GM19238 (cell line): ENCODE measurements around the gene ZNF580.

Source experiments
- DNase-seq: peaks from one replicate; pipeline ENCODE4 v3.0.0; 2011; ENCODE audit warnings: low spot score; ENCODE audit not compliant: insufficient read length

The ZNF580 gene

DNA sequence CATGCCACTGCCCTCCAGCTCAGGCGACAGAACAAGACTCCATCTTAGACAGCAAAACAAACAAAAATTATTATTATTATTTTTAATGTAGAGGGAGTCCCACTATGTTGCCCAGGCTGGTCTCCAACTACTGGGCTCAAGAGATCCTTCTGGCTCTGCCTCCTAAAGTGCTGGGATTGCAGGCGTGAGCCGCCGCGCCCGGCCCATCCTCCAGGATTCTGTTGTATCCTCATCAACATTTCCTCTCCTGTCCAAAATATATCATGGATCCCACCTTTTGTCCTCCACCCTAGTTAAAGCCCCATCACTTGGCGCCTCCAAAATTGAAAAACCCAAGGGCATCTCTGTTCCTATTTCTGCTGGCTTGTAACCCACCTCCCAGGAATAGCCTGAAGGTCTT, 17.7 kb upstream of the ZNF580 start:
- DNase-seq = no peak

DNA sequence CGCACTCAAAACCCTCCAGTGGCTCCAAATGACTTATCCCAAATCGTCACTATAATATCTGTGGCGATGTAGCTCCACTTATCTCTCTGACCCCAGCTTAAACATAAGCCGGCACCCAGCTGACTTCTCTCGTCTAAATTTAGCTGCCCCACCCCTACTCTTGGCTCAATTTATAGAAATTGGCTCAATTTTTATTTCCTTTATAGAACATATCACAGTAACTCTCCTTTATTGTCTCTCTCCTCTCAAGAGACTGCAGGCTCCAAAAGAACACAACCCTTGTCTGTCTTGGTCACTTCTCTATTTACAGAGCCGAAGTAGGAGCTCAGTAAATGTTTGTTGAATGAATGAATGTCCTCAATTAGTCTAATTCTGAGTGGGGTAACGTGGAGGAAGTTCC, 17.2 kb upstream of the ZNF580 start:
- DNase-seq = no peak

DNA sequence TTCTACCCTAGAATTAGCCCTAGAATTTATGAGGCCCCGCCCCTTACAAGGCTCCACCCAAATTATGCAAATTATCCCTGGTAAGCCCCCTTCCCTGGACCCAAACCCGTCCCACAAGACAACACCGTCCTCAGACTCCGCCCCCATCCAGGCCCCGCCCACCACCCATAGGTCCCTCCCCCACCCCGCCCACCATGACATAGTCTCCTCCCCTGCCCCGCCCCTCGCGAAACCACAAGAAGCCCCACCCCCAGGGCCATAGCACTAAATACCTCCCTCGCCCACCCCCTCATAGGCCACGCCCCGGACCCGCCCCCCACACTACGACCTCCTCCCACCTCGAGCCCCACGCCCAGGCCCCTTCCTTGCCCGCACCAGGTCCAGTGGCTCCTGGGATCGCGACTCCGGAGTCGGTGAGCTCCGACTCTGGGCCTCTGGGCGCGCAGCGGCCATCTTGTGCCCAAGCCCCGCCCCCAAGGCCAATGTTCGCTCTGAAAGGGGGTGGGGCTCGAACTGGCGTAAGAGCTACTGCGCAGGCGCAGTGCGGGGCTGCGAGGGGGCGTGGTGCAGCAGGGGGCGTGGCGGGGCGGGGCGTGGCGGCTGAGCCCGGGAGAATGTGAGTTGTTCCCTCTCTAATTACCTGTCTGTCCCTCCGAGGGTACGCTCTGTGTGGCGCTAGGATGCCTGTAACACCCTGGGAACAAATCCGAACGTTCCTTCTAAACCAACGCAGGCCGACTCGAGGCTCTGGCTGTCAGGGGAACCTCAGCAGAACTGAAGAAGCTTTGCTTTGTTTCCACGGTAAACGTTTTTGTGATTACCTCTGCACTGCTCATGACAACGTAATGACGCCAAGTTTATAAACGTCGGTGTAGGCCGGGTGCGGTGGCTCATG, 16.4 kb upstream of the ZNF580 start, which contains the start of gene ZNF784:
TSS of gene ZNF784 (minus strand) at position 458 of the 895 bp plus-strand sequence. CDS start at position 453, 5 bp downstream.
- DNase-seq = peak; percentile 90

DNA sequence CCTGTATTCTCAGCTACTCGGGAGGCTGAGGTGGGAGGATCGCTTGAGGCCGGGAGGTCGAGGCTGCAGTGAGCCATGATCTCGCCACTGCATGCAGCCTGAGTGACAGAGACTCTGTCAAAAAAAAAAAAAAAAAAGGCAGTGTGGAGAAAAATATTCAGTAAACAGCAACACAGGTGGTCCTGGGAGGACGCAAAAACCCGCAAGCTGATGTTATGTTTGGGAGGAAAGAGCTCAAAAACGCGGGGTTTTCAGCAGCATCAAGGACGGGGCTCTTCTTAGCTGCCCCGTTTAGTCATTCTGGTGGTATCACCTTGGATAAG, 15.8 kb upstream of the ZNF580 start:
- DNase-seq = no peak

DNA sequence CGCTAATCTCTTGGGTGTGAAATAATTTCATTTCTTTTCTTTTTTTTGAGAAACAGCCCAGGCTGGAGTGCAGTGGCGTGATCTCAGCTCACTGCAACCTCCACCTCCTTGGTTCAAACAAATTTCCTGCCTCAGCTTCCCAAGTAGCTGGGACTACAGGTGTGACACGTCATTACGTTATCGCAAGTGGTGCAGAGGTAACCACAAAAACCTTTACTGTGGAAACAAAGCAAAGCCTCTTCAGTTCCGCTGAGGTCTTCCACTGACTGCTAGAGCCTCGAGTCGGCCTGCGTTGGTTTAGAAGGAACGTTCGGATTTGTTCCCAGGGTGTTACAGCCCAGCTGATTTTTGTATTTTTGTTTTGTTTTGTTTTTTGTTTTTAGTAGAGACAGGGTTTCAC, 14.5 kb upstream of the ZNF580 start:
- DNase-seq = no peak

DNA sequence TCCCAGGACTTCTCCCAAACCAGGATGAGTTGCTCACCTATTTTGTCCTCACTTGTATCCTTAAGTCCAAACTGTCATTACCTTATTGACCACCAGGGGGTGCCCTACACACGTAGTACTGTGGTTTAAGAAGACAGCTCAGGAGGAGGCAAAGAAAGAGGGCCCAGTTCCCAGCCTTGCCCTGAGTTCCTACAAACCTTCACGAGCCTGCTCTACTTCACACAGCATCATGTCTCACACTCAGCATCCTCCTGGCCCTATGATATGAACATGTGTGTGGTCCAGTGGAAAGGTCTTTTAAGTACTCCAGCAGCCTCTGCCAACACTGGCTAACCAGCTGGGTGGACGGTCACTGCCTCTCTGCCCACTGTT, 8.4 kb upstream of the ZNF580 start:
- DNase-seq = no peak

DNA sequence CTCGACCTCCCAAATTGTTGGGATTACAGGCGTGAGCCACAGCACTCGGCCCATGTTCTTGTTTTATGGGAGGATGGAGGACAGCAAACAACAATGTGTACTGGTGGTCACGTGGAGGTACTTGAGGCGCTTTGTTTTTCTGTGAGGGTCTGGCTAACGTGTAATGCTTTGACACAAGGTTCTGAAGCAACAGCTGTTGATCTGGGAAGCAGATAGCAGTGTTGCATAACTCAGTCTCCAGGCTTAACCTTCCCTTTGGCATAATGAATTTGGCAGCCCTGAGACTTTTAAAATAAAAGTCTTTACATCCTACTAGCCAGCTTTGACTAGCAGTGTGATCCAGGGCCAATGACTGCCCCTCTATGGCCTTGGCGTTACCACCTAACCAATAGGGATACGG, 6.9 kb upstream of the ZNF580 start:
- no peak for DNase-seq

DNA sequence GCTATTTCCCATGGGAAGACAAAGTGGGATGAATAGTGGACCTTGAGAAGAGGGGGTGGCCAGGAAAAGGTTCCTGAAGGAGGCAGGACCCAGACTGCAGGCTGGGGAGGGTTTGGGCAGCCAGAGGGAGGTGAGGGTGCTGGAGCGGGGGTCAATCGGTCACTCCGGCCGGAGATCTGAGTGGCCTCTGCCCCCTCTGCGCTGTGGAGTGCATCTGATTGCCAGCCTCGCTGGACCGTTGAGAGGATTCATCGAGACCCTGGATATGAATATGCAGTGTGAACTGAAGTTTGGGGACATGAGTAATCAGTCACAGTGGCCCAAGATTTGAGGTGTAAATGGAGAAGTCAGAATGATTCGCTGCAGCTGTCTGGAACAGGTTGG, 5.5 kb upstream of the ZNF580 start:
- no peak for DNase-seq

DNA sequence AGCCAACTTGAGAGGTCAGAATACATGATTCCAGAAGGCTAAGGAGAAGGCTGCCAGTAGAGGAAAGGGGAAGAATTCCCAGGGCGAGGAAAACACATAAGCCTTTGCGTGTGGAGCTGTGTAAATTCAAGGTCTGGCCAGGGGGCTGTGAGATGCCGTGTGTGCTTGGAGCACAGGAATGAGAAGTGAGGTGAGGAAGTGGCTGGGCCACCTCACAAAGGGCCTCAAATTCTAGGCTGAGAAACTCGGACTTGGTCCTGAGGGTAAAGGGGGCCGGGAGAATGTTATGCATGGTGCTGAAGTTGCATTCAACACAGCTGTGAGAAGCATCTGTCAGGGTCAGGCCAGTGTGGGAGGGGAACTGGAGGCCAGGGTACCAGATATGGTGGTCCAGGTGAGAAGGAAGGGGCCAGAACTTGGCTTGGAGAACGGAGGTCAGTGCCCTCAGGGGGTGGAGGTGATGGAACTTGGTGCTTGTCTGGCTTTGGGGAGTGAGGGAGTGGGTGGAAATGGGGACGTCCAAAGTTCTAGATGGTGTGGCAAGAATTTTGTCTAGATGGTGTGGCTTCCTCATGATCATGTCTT, 4.9 kb upstream of the ZNF580 start:
- no peak for DNase-seq

DNA sequence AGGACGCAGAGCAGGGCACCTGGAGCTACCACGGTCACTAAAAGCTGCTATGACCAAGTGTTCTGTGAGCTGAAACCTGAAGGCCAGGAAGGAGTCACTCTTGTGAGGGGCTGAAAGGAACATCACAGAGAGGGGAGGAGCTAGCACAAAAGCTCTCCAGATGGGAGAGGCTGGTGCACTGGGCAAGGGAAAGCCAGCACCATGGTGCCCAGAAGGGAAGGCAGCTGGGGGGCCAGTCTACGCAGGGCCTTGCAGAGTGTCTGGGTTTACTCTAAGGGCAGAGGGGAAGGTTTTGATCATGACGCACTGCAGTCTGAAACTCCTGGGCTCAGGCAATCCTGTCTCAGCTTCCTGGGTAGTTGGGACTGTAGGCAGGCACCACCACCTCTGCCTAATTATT, 4.1 kb upstream of the ZNF580 start:
- DNase-seq = no peak

DNA sequence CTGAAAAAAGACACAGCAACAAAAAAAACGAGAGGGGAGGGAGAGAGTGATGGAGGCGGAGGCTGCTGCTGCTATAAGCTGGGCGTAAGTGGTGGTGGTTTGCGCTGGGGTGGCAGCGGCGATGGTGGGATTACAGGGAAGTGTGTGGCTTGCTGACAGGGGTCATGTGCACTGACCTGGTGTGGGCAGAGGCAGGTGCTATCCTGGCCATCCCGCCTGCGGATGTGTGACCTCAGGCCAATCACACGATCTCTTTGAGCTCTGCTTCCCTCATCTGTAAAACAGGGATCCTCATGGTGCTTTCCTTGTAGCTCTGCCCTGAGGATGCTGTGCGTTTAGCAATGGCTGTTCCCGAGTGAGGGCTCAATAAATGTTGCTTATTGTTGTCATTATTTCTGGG, 3.3 kb upstream of the ZNF580 start:
- DNase-seq = no peak

DNA sequence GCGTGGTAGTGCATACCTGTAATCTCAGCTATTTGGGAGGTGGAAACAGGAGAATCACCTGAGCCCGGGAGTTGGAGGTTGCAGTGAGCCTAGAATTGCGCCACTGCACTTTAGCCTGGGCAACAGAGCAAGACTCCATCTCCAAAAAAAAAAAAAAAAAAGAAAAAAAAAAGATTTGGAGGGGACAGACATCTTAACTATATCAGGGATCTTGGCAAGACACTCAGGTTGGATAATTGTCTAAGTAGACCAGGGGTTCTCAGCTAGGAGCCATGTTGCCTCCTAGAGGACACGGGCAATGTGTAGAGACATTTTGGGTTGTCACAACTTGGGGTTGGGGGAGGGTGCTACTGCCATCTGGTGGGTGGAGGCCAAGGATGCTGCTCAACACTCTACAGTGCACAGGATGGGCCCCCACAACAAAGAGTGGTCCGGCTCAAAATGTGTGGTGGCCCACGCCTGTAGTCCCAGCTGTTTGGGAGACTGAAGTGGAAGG, 1.9 kb upstream of the ZNF580 start:
- DNase-seq = no peak

DNA sequence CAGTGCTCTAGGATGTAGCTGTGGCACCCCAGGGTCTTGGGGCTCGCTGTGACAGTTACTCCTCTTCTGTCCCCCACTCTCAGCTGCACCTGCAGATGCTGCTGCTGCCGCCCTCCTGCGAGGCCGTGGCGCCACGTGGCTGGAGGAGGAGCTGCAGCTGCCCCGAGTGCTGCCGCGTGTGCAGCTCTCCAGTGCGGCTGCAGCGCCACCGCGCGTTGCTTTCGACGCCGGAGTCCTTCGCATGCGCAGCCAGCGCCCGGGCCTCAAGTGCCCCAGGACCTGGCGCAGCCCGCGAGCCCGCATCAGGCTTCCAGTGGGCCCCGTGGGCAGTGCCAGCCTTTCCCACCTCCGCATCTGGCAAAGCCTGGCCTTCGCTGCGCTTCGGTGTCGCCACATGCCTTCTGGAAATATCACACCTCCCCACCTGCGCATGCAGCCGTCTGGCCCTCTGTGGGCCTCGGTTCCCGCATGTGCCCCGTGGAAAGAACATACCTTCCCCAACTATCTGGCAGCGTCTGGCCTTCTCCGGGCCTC, 692 bp upstream of the ZNF580 start:
- DNase-seq = peak; percentile 56

DNA sequence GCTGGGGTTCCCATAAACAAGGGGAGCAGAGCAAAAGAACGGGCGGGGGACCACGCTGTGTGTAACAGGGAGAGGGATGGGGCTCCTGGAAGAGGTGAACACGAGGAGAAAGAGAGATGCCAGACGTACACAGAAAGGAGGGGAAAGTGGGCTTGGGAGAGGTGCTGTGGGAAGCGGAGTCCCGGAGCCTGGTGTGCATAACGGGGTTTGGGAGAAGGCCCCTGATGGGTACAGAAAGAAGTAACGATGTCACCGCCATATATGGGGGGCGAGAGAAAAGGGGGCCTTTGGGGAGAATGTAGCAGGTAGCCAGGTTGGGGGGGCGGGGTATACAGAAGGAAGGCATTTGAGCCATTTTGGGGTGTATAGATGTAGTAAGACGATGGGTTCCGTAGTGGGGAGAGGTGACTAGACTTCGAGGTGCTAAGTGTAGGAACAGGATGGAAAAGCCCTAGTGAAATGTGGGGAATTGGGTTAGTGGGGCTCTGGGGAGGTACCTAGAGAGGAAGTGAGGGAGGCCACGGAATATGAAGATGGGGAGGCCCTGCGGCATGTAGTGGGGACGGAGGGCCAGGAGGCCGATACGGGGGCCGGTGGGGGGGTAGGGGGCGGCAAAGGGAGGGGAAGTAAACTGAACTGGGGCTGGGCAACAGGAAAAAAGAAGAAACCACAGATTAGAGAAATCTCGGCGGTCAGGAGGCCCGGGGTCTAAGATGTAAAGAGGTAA, 787 bp downstream of the ZNF580 start:
- DNase-seq = no peak

DNA sequence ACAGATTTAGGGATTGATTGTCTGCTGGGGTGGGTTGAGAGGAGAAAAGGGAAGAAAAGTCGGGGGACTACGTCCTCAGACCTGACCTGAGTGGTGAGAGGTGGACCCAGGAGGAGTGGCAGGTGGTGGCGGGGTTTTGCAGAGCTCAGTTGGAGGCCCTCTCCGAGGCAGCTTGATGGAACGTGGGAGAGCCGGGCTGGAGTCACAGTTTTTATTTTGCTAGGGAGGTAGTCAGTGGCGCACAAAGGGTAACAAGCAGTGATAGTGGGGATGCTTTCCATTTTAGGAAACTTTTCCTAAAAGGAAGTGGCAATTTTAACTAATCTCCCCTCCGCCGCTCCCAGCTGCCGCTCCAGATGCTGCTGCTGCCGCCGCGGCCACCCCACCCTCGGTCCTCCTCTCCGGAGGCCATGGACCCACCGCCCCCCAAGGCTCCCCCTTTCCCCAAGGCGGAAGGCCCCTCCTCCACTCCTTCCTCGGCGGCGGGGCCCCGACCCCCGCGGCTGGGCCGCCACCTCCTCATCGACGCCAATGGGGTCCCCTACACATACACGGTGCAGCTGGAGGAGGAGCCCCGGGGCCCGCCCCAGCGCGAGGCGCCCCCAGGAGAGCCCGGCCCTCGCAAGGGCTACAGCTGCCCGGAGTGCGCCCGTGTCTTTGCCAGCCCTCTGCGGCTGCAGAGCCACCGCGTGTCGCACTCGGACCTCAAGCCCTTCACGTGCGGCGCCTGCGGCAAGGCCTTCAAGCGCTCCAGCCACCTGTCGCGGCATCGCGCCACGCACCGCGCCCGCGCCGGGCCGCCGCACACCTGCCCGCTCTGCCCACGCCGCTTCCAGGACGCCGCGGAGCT, 1.6 kb downstream of the ZNF580 start:
- DNase-seq = no peak

DNA sequence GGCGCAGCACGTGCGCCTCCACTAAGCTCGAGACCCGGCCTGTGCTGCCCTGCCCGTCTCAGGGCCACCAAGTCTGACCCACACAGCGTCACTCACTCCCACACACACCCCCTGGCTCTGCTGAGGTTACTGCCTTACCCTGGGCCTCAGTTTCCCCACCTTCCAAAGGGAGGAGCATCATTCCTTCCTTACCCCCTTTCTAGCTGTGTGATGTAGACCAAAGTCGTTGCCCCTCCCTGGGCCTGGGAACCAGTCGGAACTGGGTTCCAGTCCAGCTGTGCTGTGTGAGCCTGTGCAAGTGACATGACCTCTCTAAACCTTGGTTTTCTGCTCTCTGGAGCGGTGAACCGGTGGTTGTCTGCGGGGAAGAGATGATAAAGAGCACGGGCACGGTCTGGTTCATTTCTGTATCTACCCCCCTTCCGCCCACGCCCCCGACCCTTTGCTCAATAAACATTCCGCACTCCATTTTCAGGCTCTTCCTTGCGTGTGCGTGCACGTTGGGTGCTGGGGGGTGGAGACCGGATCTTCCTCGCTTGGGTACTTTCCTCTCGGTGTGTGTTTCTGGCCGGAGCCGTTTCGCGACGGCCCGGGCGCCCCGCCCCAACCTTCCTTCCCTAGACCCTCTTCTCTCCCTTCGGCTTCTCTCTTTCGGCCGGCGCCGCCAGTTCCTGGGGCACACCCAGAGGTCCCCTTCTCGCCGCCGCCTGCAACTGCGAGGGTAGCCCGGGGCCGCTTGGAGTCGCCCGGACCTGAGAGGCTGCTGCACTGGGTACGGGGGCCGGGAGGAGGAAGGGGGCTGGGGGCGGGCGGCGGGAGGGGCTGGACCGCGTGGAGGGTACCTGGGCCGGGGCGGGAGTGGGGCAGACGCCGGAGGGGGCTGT, 2.4 kb downstream of the ZNF580 start, which contains the start of gene ZNF581:
TSS of gene ZNF581 (plus strand) at position 647 of the 884 bp plus-strand sequence. CDS start 923 bp downstream, outside the sequence.
- DNase-seq = peak; percentile 84

DNA sequence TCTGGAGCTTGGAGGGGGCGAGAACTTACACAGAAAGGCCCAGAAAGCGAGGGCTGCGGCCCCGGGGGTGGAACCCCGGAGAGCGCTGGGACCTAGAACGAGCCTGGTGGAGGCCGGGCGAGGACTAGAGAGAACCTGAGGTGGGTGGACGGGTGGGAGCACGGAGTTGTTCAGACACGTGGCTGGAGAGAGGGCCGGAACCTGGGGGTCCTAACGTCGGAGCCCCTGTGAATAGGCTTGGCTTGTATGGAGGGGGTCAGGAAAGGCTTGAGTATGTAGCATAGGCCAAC, 3.0 kb downstream of the ZNF580 start:
- DNase-seq = no peak

DNA sequence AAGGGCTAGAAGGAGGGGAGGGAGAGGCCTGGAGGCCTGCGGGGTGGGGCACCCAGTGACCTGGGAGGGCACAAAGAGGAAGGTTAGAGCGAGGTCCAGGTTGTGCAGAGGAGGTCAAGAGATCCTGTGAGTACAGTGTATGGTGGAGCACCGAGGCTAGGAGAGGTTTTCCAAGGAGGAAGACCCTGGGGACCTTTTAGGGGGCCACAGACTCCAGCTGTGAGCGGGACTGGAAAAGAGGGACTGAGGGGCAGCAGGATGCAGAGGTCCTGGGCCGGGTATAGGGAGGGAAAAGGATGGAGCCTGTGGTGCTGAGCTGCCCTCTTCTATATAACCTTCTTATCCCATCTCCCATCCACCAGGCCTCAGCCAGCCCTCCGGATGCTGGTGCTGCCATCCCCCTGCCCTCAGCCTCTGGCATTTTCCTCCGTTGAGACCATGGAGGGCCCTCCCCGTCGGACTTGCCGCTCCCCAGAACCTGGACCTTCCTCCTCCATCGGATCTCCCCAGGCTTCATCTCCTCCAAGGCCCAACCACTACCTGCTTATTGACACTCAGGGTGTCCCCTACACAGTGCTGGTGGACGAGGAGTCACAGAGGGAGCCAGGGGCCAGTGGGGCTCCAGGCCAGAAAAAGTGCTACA, 3.5 kb downstream of the ZNF580 start:
- no peak for DNase-seq

DNA sequence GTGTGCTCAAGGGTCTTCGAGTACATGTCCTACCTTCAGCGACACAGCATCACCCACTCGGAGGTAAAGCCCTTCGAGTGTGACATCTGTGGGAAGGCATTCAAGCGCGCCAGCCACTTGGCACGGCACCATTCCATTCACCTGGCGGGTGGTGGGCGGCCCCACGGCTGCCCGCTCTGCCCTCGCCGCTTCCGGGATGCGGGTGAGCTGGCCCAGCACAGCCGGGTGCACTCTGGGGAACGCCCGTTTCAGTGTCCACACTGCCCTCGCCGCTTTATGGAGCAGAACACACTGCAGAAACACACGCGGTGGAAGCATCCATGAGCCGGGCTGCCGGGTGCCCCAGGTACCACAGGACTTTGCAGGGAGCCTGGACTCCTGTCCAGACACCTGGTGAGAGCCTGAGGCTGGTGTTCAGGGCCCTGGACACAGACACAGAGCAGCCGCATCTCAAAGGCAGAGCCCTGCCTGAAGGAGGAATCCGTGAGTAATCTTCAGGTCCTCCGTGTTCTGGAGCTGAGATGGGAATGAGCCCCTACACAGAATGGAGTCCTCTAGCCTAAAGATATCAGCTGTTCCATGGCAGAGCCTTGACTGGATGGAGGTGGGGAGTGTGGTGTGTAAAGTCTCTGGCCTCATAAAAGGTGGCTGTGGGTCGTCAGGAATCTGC, 4.2 kb downstream of the ZNF580 start:
- no peak for DNase-seq
